ENCODE measurements around the gene SUPT3H. TPM values are rescaled to one million over a fixed set of nuclear protein-coding genes. Genes with fewer than 3 reads are reported as not detected.
"Not testable (repeated sequence)": the region's sequence is repeated elsewhere in the genome, so short reads cannot be mapped to it uniquely, and the experiment has no call there.

Gene SUPT3H
- total and polyA plus RNA-seq, 2 of the 8 experiments (the other 6 are each of a cell fraction or from before 2014, with no cell fraction given): 18.8 to 23.0 TPM

GRCh38 chr6:45184040-45184439 is 193.7 kb downstream of the SUPT3H start:
- Histone ChIP-seq H3K23me2 (ENCODE audit: low read depth, low read length) (no peaks in the 10 kb centered on the region), H3K27ac (ENCODE audit: low read depth, low read length) (no peak overlapping the region), H3K4ac (replicated peaks; ENCODE audit: insufficient read length, low read depth, low read length) (no peak overlapping the region), H2BK15ac (ENCODE audit: low read length) (no peak overlapping the region), H3K9ac (replicated peaks in 1 of 4; ENCODE audit: extremely low read depth in 1 of 4, low read depth in 3 of 4, low read length in 3 of 4) (no peak overlapping the region), H2AFZ (ENCODE audit: low read length) (no peak overlapping the region), H3K56ac (replicated peaks; ENCODE audit: insufficient read length, low read depth, low read length) (no peak overlapping the region), H3K18ac (ENCODE audit: extremely low read depth, low read length) (no peak overlapping the region), H3K4me1 (replicated peaks in 1 of 4; ENCODE audit: control insufficient read depth in 3 of 4, insufficient read depth in 4 of 4, low read length in 3 of 4) (peaks cover 0 to 5% (median 2%) of the 10 kb centered on the region in 4 experiments; a peak in 3 of 7 replicates), H3K14ac (ENCODE audit: insufficient read length) (no peak overlapping the region), H3K79me1 (ENCODE audit: low read depth, low read length) (no peaks in the 10 kb centered on the region; the same call in 1 of the 2 replicates), H3K27me3 (replicated peaks in 1 of 4; ENCODE audit: control insufficient read depth in 3 of 4, extremely low read depth in 1 of 4, insufficient read depth in 3 of 4, low read length in 3 of 4) (no peaks in the 10 kb centered on the region), H3K23ac (ENCODE audit: insufficient read length) (no peak overlapping the region), H3K4me3 (ENCODE audit: extremely low read depth in 1 of 4, insufficient read depth in 2 of 4, low read depth in 3 of 4, low read length in 4 of 4) (no peak overlapping the region), H2BK5ac (ENCODE audit: low read depth, low read length) (no peak overlapping the region), H4K91ac (replicated peaks; ENCODE audit: insufficient read length, low read length) (no peak overlapping the region), H2BK20ac (ENCODE audit: low read length) (no peak overlapping the region), H4K5ac (ENCODE audit: insufficient read length, low read depth, low read length) (no peak overlapping the region), H3K4me2 (ENCODE audit: insufficient read depth in 1 of 2, low read depth in 2 of 2, low read length in 2 of 2) (no peak overlapping the region), H3K36me3 (ENCODE audit: control insufficient read depth in 2 of 4, insufficient read depth in 4 of 4, low read length in 3 of 4) (no peaks in the 10 kb centered on the region), H3K79me2 (ENCODE audit: control insufficient read depth in 1 of 2, insufficient read depth in 2 of 2, low read length in 2 of 2) (no peaks in the 10 kb centered on the region), H4K20me1 (replicated peaks in 1 of 2; ENCODE audit: control insufficient read depth in 1 of 2, insufficient read depth in 2 of 2, low read length in 2 of 2) (no peaks in the 10 kb centered on the region), H4K8ac (ENCODE audit: extremely low read depth, insufficient read depth, low read length) (no peak overlapping the region), H2AK5ac (ENCODE audit: low read depth, low read length) (no peak overlapping the region), H2BK12ac (ENCODE audit: low read depth, low read length) (no peak overlapping the region), H2BK120ac (replicated peaks; ENCODE audit: low read depth, low read length) (no peak overlapping the region), H3K9me3 (ENCODE audit: insufficient read depth in 2 of 2, low read depth in 1 of 2, low read length in 1 of 2) (no peaks in the 10 kb centered on the region)
- 95% methylated on average over 4 of the region's 4 CpGs; no CpG with 5 or more reads in 1 of the 2 experiments for WGBS, 2 experiments (ENCODE audit: extremely low coverage in 1 of 2, insufficient coverage in 1 of 2, insufficient read length in 1 of 2, insufficient replicate concordance in 2 of 2, low coverage in 1 of 2, low lambda C conversion rate in 2 of 2, missing lambda C conversion rate in 1 of 2)
- POLR2A ChIA-PET (ENCODE audit: partially characterized antibody): no interaction called here
- FAIRE-seq (no peak), DNase-seq (ENCODE audit: low read depth in 1 of 2, low spot score in 2 of 2) (no peak)
- CTCF ChIA-PET (ENCODE audit: partially characterized antibody): no interaction called here
- TF ChIP-seq BACH1 (IDR thresholded peaks at IDR 0.05; ENCODE audit: low read length) (no peak), CEBPB (IDR thresholded peaks at IDR 0.05; ENCODE audit: low read depth, low read length) (0 out of 2 replicates have a peak, but pooled peaks have one; percentile 4)

- H3K9me3 ChIP-seq (ENCODE audit: insufficient read depth in 2 of 2, low read depth in 1 of 2, low read length in 1 of 2); H2BK20ac ChIP-seq (ENCODE audit: low read length); H3K27ac ChIP-seq (ENCODE audit: low read depth, low read length); H4K20me1 ChIP-seq (replicated peaks in 1 of 2; ENCODE audit: control insufficient read depth in 1 of 2, insufficient read depth in 2 of 2, low read length in 2 of 2); CTCF ChIA-PET (ENCODE audit: partially characterized antibody); DNase-seq (ENCODE audit: low read depth in 1 of 2, low spot score in 2 of 2); H3K36me3 ChIP-seq (ENCODE audit: control insufficient read depth in 2 of 4, insufficient read depth in 4 of 4, low read length in 3 of 4); FAIRE-seq; H2BK5ac ChIP-seq (ENCODE audit: low read depth, low read length); H4K5ac ChIP-seq (ENCODE audit: insufficient read length, low read depth, low read length); H3K4me3 ChIP-seq (ENCODE audit: extremely low read depth in 1 of 4, insufficient read depth in 2 of 4, low read depth in 3 of 4, low read length in 4 of 4); H3K56ac ChIP-seq (replicated peaks; ENCODE audit: insufficient read length, low read depth, low read length); H3K23ac ChIP-seq (ENCODE audit: insufficient read length); H3K79me1 ChIP-seq (ENCODE audit: low read depth, low read length); H3K4ac ChIP-seq (replicated peaks; ENCODE audit: insufficient read length, low read depth, low read length); H4K8ac ChIP-seq (ENCODE audit: extremely low read depth, insufficient read depth, low read length); H2BK15ac ChIP-seq (ENCODE audit: low read length); H3K4me1 ChIP-seq (replicated peaks in 1 of 4; ENCODE audit: control insufficient read depth in 3 of 4, insufficient read depth in 4 of 4, low read length in 3 of 4); H3K4me2 ChIP-seq (ENCODE audit: insufficient read depth in 1 of 2, low read depth in 2 of 2, low read length in 2 of 2); H3K18ac ChIP-seq (ENCODE audit: extremely low read depth, low read length); H3K9ac ChIP-seq (replicated peaks in 1 of 4; ENCODE audit: extremely low read depth in 1 of 4, low read depth in 3 of 4, low read length in 3 of 4); H3K79me2 ChIP-seq (ENCODE audit: control insufficient read depth in 1 of 2, insufficient read depth in 2 of 2, low read length in 2 of 2); H2BK12ac ChIP-seq (ENCODE audit: low read depth, low read length); H3K14ac ChIP-seq (ENCODE audit: insufficient read length); H2AFZ ChIP-seq (ENCODE audit: low read length); H2AK5ac ChIP-seq (ENCODE audit: low read depth, low read length); H3K23me2 ChIP-seq (ENCODE audit: low read depth, low read length); H2BK120ac ChIP-seq (replicated peaks; ENCODE audit: low read depth, low read length); H3K27me3 ChIP-seq (replicated peaks in 1 of 4; ENCODE audit: control insufficient read depth in 3 of 4, extremely low read depth in 1 of 4, insufficient read depth in 3 of 4, low read length in 3 of 4); H4K91ac ChIP-seq (replicated peaks; ENCODE audit: insufficient read length, low read length): not testable (repeated sequence)
- 59% methylated on average over 2 of the region's 9 CpGs; no CpG with 5 or more reads in 1 of the 2 experiments for WGBS, 2 experiments (ENCODE audit: extremely low coverage in 1 of 2, insufficient coverage in 1 of 2, insufficient read length in 1 of 2, insufficient replicate concordance in 2 of 2, low coverage in 1 of 2, low lambda C conversion rate in 2 of 2, missing lambda C conversion rate in 1 of 2)
- POLR2A ChIA-PET (ENCODE audit: partially characterized antibody): interaction anchor here (1.1 kb wide), 1 partner anchor 262 kb away, joined by 3 read pairs; no protein-coding TSS in a partner anchor
Measured at GRCh38 chr6:45176373-45176772, 201.4 kb downstream of the SUPT3H start.
